Loucy (cell line): ENCODE data around the gene STPG3.

Experiments used
- H2AFZ ChIP-seq: fragments of 200-600 bp; sonication (generic); 2 replicates; pipeline ENCODE4 v1.6.0; 2016; ENCODE audit warnings: antibody characterized with exemption, mild to moderate bottlenecking, low read length, moderate library complexity
- H3F3A ChIP-seq: fragments of 200-600 bp; 2 replicates; pipeline ENCODE4 v1.6.0; 2016; ENCODE audit warnings: antibody characterized with exemption, low read depth, mild to moderate bottlenecking
- H3K27me3 ChIP-seq: fragments of 200-600 bp; sonication (generic); 2 replicates; pipeline ENCODE4 v1.6.1; 2014; ENCODE audit warnings: low read length, mild to moderate bottlenecking; ENCODE audit not compliant: insufficient read depth, poor library complexity, severe bottlenecking
- H3K36me3 ChIP-seq: fragments of 200-600 bp; sonication (generic); 2 replicates; pipeline ENCODE4 v1.6.1; 2016; ENCODE audit warnings: low read length; ENCODE audit not compliant: insufficient read depth
- H3K4me1 ChIP-seq: fragments of 200-600 bp; sonication (generic); 2 replicates; pipeline ENCODE4 v1.5.1; 2014; ENCODE audit warnings: low read length, mild to moderate bottlenecking; ENCODE audit not compliant: insufficient read depth, poor library complexity, severe bottlenecking
- H3K4me2 ChIP-seq: fragments of 200-600 bp; sonication (generic); 2 replicates; pipeline ENCODE4 v1.6.0; 2014; ENCODE audit warnings: antibody characterized with exemption, low read length, low read depth, mild to moderate bottlenecking; ENCODE audit not compliant: poor library complexity, severe bottlenecking
- H3K4me3 ChIP-seq: fragments of 200-600 bp; sonication (generic); 2 replicates; pipeline ENCODE4 v1.5.1; 2014; ENCODE audit warnings: low read length, mild to moderate bottlenecking, mixed read lengths; ENCODE audit not compliant: poor library complexity, severe bottlenecking
- H3K79me2 ChIP-seq: fragments of 200-600 bp; sonication (generic); 2 replicates; pipeline ENCODE4 v1.6.1; 2014; ENCODE audit warnings: low read length; ENCODE audit not compliant: insufficient read depth
- H3K9ac ChIP-seq: fragments of 200-600 bp; sonication (generic); 2 replicates; pipeline ENCODE4 v1.6.0; 2014; ENCODE audit warnings: mild to moderate bottlenecking, low read depth, low read length, moderate library complexity; ENCODE audit not compliant: poor library complexity, severe bottlenecking
- H3K9me2 ChIP-seq: fragments of 200-600 bp; sonication (generic); replicated peaks from 2 replicates; pipeline ENCODE4 v1.6.1; 2016; ENCODE audit warnings: low read depth, low read length, mixed read lengths
- H3K9me3 ChIP-seq: fragments of 200-600 bp; sonication (generic); 2 replicates; pipeline ENCODE4 v1.6.1; 2014; ENCODE audit warnings: mild to moderate bottlenecking, antibody characterized with exemption, low read length, low read depth; ENCODE audit not compliant: insufficient read depth
- H4K20me1 ChIP-seq: fragments of 200-600 bp; sonication (generic); 2 replicates; pipeline ENCODE4 v1.6.0; 2014; ENCODE audit warnings: antibody characterized with exemption, low read length, mild to moderate bottlenecking; ENCODE audit not compliant: insufficient read depth, poor library complexity, severe bottlenecking
- CTCF ChIP-seq: fragments of 200-600 bp; sonication (generic); conservative IDR thresholded peaks from 2 replicates; pipeline ENCODE4 v1.5.1; 2014; ENCODE audit warnings: mild to moderate bottlenecking, antibody characterized with exemption, low read length
- EZH2phosphoT487 ChIP-seq: fragments of 200-600 bp; IDR thresholded peaks from 2 replicates; pipeline ENCODE4 v1.6.1; 2018; ENCODE audit warnings: antibody characterized with exemption, mild to moderate bottlenecking, moderate library complexity, borderline replicate concordance

STPG3 gene

DNA sequence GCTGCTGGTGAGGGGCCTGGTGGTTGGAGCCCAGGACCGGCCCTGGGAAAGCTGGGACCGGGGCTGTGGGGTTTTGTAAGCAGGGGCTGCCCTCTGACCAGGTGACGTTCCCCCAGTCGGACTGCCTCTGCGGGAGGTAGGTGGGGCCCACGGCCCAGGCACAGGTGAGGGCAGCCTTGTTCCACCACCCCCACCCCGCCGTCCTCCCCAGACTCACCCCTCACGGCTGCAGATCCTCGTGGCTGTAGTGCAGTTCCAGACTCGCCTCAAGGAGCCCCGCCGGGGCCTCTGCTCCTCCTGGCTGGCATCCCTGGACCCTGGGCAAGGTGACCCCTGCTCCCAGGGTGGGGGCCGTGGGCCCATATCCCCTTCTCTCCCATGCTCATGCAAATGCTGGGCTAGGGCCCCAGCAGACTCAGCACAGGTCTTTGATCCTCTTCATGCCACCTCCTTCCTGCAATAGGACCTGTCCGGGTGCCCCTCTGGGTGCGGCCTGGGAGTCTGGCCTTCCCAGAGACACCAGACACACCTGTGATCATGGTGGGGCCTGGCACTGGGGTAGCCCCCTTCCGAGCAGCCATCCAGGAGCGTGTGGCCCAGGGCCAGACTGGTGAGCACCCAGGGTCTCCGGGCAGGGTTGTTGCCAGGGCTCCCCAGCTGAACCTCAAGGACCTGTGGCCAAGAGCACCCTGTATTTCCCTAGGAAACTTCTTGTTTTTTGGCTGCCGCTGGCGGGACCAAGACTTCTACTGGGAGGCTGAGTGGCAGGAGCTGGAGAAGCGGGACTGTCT, 35.7 kb upstream of the STPG3 start:
- H3K27me3 ChIP-seq = no peaks in the 10 kb centered on the region
- H3K9me3 ChIP-seq = no peaks in the 10 kb centered on the region
- H3K36me3 ChIP-seq = no peaks in the 10 kb centered on the region
- TF ChIP-seq EZH2phosphoT487 = no peak
- no peak for TF ChIP-seq CTCF
- no peak overlapping the region for H2AFZ ChIP-seq
- no peaks in the 10 kb centered on the region for H4K20me1 ChIP-seq
- H3K4me3 ChIP-seq = no peak overlapping the region
- H3K9me2 ChIP-seq = no peaks in the 10 kb centered on the region
- H3F3A ChIP-seq = no peaks in the 10 kb centered on the region
- H3K4me2 ChIP-seq = no peak overlapping the region
- no peaks in the 10 kb centered on the region for H3K4me1 ChIP-seq
- no peak overlapping the region for H3K9ac ChIP-seq
- H3K79me2 ChIP-seq = no peaks in the 10 kb centered on the region

DNA sequence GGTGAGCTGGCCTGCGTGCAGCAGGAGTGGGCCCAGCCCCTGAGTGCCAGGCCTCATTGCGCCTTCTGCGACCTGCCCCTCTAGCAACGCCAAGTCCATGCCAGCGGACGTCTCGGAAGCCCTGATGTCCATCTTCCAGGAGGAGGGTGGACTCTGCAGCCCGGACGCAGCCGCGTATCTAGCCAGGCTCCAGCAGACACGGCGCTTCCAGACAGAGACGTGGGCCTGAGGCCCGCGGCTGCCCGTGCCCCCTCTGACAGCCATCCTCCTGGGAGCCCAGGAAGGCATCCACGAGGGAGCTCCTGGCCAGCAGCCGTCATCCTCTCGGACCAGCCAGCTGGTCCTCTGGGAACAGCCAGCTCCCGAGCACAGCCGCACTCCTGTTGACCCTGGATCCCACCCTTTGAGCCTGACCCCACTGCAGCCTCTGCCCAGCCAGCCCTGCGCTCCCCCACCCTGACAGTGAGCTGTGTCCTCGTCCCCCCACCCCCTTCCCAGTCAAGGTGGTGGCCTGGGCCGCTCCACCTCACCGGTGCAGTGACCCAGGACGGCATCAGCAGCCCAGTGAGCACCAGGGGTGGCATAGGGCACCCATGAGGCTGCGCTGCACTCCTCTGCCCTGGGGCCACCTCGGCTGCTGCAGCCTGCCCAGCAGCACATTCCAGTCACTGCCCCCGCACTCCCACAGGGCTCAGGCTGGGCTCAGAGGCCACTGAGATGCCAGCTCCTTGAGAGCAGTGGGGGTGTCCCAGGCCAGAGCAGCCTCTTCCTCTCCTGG, 34.7 kb upstream of the STPG3 start:
- H3K4me3 ChIP-seq = no peak overlapping the region
- no peaks in the 10 kb centered on the region for H4K20me1 ChIP-seq
- H2AFZ ChIP-seq = no peak overlapping the region
- H3K4me2 ChIP-seq = no peak overlapping the region
- no peaks in the 10 kb centered on the region for H3F3A ChIP-seq
- no peaks in the 10 kb centered on the region for H3K79me2 ChIP-seq
- no peaks in the 10 kb centered on the region for H3K36me3 ChIP-seq
- no peaks in the 10 kb centered on the region for H3K27me3 ChIP-seq
- H3K9me3 ChIP-seq = no peaks in the 10 kb centered on the region
- H3K9me2 ChIP-seq = no peaks in the 10 kb centered on the region
- no peaks in the 10 kb centered on the region for H3K4me1 ChIP-seq
- H3K9ac ChIP-seq = no peak overlapping the region
- no peak for TF ChIP-seq CTCF
- TF ChIP-seq EZH2phosphoT487 = no peak

GRCh38 chr9:137217276-137218211, 33.5 kb upstream of the STPG3 start:
- H3K79me2 ChIP-seq = no peaks in the 10 kb centered on the region
- H3K4me3 ChIP-seq = no peak overlapping the region
- no peaks in the 10 kb centered on the region for H3K9me2 ChIP-seq
- H3K9ac ChIP-seq = no peak overlapping the region
- H3K4me1 ChIP-seq = peaks cover 1% of the 10 kb centered on the region
- H3F3A ChIP-seq = no peaks in the 10 kb centered on the region
- no peaks in the 10 kb centered on the region for H3K27me3 ChIP-seq
- no peaks in the 10 kb centered on the region for H3K9me3 ChIP-seq
- H3K4me2 ChIP-seq = no peak overlapping the region
- TF ChIP-seq CTCF = no peak
- TF ChIP-seq EZH2phosphoT487 = no peak
- no peaks in the 10 kb centered on the region for H3K36me3 ChIP-seq
- no peaks in the 10 kb centered on the region for H4K20me1 ChIP-seq
- H2AFZ ChIP-seq = no peak overlapping the region
